NCI-H2107 treated with DMSO at 0.1 percent for 48 hours (cell line): Measurements from ENCODE around the gene C3orf18.
"Not testable (repeated sequence)": the region's sequence is repeated elsewhere in the genome, so short reads cannot be mapped to it uniquely, and the experiment has no call there.

Experiments
- DNase-seq: peaks from one replicate; lab custom pipeline; 2025; ENCODE audit not compliant: unreplicated experiment; lab: John Stamatoyannopoulos, UW

C3orf18 gene

GRCh38 chr3:50525191-50525910, 42.2 kb downstream of the C3orf18 start:
- DNase-seq, result no peak

- DNase-seq, result no peak
These were observed 42.8 kb downstream of the C3orf18 start for GRCh38 chr3:50524746-50525145.

- no peak for DNase-seq
These were observed 44.2 kb downstream of the C3orf18 start for GRCh38 chr3:50523279-50523811.

- DNase-seq, result no peak
These were observed 46.0 kb downstream of the C3orf18 start for GRCh38 chr3:50521572-50521971.

- DNase-seq, result no peak
These were observed 46.7 kb downstream of the C3orf18 start for GRCh38 chr3:50520849-50521248.

GRCh38 chr3:50519471-50520089, 48.0 kb downstream of the C3orf18 start:
- peak; percentile 47 for DNase-seq

GRCh38 chr3:50518436-50518835, 49.1 kb downstream of the C3orf18 start:
- no peak for DNase-seq

- DNase-seq, result no peak
These were observed 49.8 kb downstream of the C3orf18 start for GRCh38 chr3:50517721-50518206.

- DNase-seq, result no peak
These were observed 51.1 kb downstream of the C3orf18 start for GRCh38 chr3:50516440-50516871.

GRCh38 chr3:50515565-50516439, 51.7 kb downstream of the C3orf18 start:
- no peak for DNase-seq

GRCh38 chr3:50512908-50513307, 54.6 kb downstream of the C3orf18 start:
- not testable (repeated sequence) for DNase-seq

GRCh38 chr3:50512131-50512530, 55.4 kb downstream of the C3orf18 start:
- no peak for DNase-seq

GRCh38 chr3:50510325-50510724, 57.2 kb downstream of the C3orf18 start:
- DNase-seq, result no peak

GRCh38 chr3:50509715-50510114, 57.8 kb downstream of the C3orf18 start:
- DNase-seq, result no peak

GRCh38 chr3:50508821-50509220, 58.7 kb downstream of the C3orf18 start:
- no peak for DNase-seq
